OCI-LY3 (cell line): ENCODE results near the gene TMEM8B.

Experiments
- H2AFZ ChIP-seq: fragments of 200-600, 300-600 bp; shearing (Covaris generic); 2 replicates; pipeline ENCODE4 v1.6.0; 2014; ENCODE audit warnings: antibody characterized with exemption, low read depth, low read length
- H3K27ac ChIP-seq: fragments of 200-600, 300-600 bp; sonication (generic); 2 replicates; pipeline ENCODE4 v1.5.1; 2014; ENCODE audit warnings: mild to moderate bottlenecking, low read length, moderate library complexity, mixed read lengths
- H3K27me3 ChIP-seq: fragments of 200-600, 300-600 bp; sonication (generic); 2 replicates; pipeline ENCODE4 v1.6.1; 2014; ENCODE audit warnings: low read depth, low read length, mixed read lengths
- H3K36me3 ChIP-seq: fragments of 200-600, 300-600 bp; sonication (generic); replicated peaks from 2 replicates; pipeline ENCODE3; 2014; ENCODE audit warnings: low read depth, low read length, mixed read lengths
- H3K4me1 ChIP-seq: fragments of 300-600, 200-600 bp; sonication (generic); 2 replicates; pipeline ENCODE4 v1.6.1; 2014; ENCODE audit warnings: low read length, mixed read lengths
- H3K4me2 ChIP-seq: fragments of 200-600, 300-600 bp; sonication (generic); 2 replicates; pipeline ENCODE4 v1.6.1; 2014; ENCODE audit warnings: low read length, mixed read lengths
- H3K4me3 ChIP-seq: fragments of 300-600, 200-600 bp; sonication (generic); 2 replicates; pipeline ENCODE4 v1.5.1; 2014; ENCODE audit warnings: antibody characterized with exemption, mild to moderate bottlenecking, low read length, moderate library complexity
- H3K79me2 ChIP-seq: fragments of 300-600, 200-600 bp; shearing (Covaris generic); 2 replicates; pipeline ENCODE4 v1.6.1; 2014; ENCODE audit warnings: mild to moderate bottlenecking, low read length, mixed read lengths
- H3K9ac ChIP-seq: fragments of 300-600, 200-600 bp; shearing (Covaris generic); 2 replicates; pipeline ENCODE4 v1.6.0; 2014; ENCODE audit warnings: mild to moderate bottlenecking, low read length, moderate library complexity
- H3K9me3 ChIP-seq: fragments of 200-600, 300-600 bp; shearing (Covaris generic); 2 replicates; pipeline ENCODE4 v1.6.1; 2014; ENCODE audit warnings: low read length, mixed read lengths; ENCODE audit not compliant: insufficient read depth
- H4K20me1 ChIP-seq: fragments of 200-600, 300-600 bp; sonication (generic); 2 replicates; pipeline ENCODE4 v1.6.1; 2016; ENCODE audit warnings: low read length, mixed read lengths; ENCODE audit not compliant: insufficient read depth
- CTCF ChIP-seq: fragments of 200-600, 300-600 bp; sonication (generic); IDR thresholded peaks from 2 replicates; pipeline ENCODE4 v1.5.1; 2014; ENCODE audit warnings: antibody characterized with exemption, low read length, low read depth
- EZH2phosphoT487 ChIP-seq: fragments of 200-600 bp; shearing (Covaris generic); IDR thresholded peaks from 2 replicates; pipeline ENCODE4 v1.6.1; 2018; ENCODE audit warnings: antibody characterized with exemption, mixed run types, low read depth

Gene TMEM8B

GRCh38 chr9:35908504-35909125 is 79.6 kb downstream of the TMEM8B start:
- Histone ChIP-seq H3K4me3 (no peak overlapping the region), H3K79me2 (no peaks in the 10 kb centered on the region), H3K27me3 (peaks cover 8% of the 10 kb centered on the region; the same call in 1 of the 2 replicates), H3K4me1 (peaks cover 9% of the 10 kb centered on the region; the same call in 1 of the 2 replicates), H2AFZ (no peak overlapping the region), H3K9ac (no peak overlapping the region), H3K36me3 (no peaks in the 10 kb centered on the region), H3K27ac (no peak overlapping the region), H4K20me1 (no peaks in the 10 kb centered on the region), H3K4me2 (no peak overlapping the region), H3K9me3 (no peaks in the 10 kb centered on the region)
- TF ChIP-seq CTCF (no peak), EZH2phosphoT487 (no peak)

DNA sequence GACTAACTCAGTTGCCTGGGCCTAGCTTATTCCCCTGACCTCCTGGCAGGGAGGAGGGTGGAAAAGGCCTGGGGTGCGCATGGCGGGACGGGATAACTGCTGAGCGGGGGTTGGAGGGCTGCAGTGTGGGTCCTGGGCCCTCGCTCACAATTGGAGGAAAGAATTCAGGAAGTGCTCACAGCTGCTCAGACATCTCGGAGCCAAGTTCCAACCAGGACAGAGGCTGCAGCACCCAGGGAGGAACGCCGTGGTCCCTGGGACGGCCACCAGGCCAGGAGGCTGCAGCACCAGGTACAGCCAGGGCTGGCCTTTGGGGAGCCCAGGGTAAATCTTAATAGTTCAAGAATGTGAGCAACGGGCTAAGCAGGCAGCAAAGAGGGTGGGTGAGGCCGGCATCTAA is 80.2 kb downstream of the TMEM8B start, which contains the start of gene SPAAR:
TSS of gene SPAAR (plus strand) at position 217 of the 400 bp plus-strand sequence. CDS start 974 bp downstream, outside the sequence.
- H3K27ac ChIP-seq, result no peak within 1 kb of the TSS
- no peaks in the 10 kb centered on the region for H3K79me2 ChIP-seq
- no peak within 1 kb of the TSS for H3K4me2 ChIP-seq
- H3K27me3 ChIP-seq, result peaks cover 5% of the 10 kb centered on the region; the same call in 1 of the 2 replicates
- no peaks in the 10 kb centered on the region for H3K9me3 ChIP-seq
- H3K4me3 ChIP-seq, result no peak within 1 kb of the TSS
- H2AFZ ChIP-seq, result no peak within 1 kb of the TSS
- no peaks in the 10 kb centered on the region for H3K36me3 ChIP-seq
- H4K20me1 ChIP-seq, result no peaks in the 10 kb centered on the region
- H3K4me1 ChIP-seq, result peaks cover 9% of the 10 kb centered on the region; the same call in 1 of the 2 replicates
- TF ChIP-seq CTCF, result no peak
- no peak for TF ChIP-seq EZH2phosphoT487
- H3K9ac ChIP-seq, result no peak within 1 kb of the TSS

DNA sequence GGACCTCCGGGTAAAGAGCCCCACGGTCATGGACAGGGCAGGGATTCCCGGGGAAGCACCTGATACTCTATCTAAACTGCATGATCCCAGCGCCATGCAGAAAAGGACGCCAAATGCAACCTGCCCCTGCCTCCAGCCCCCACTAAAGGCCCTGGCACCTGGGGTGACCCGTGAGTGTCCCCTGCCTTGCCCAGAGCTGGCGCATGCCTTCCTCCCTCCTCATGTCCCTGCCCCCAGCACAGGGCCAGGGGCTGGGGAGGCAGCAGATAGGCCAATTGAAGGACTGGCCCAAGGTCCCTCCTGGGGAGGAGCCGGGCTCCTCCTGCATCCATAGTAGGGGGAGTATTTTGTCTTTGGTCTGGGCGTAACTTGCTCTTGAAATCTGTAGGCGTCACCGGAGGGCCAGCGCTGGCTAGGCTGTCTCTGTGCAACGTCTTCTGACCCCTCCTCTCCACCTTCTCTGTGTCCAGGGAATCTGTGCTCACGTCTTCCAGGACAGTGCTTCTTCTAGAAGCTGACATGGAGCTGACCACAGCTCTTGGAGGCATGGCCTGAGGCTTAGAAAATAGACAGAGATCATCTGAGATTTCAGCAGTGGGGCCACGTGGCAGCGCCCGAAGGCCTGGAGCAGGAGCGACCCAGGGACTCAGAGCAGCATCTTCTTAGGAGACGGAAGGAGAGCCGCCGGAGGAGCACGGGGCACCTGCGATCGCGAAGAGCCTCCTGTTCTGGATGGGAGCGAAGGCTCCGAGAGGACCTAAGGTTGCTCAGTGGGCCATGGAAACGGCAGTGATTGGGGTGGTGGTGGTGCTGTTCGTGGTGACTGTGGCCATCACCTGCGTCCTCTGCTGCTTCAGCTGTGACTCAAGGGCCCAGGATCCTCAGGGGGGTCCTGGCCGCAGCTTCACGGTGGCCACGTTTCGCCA is 80.9 kb downstream of the TMEM8B start:
- Histone ChIP-seq H3K9ac (no peak overlapping the region), H3K9me3 (no peaks in the 10 kb centered on the region), H4K20me1 (no peaks in the 10 kb centered on the region), H3K79me2 (no peaks in the 10 kb centered on the region), H2AFZ (no peak overlapping the region), H3K4me1 (peaks cover 9% of the 10 kb centered on the region; the same call in 1 of the 2 replicates), H3K27me3 (0 out of 2 replicates have a peak, but pooled peaks cover 3% of the 10 kb centered on the region), H3K36me3 (no peaks in the 10 kb centered on the region), H3K27ac (no peak overlapping the region), H3K4me3 (no peak overlapping the region), H3K4me2 (0 out of 2 replicates have a peak overlapping the region, but pooled peaks have one; percentile 49)
- TF ChIP-seq EZH2phosphoT487 (no peak), CTCF (no peak)
